SK-N-SH (cell line): Measurements from ENCODE around the gene MAP6D1.

ENCODE experiments used
- CTCF ChIP-seq: fragments of 200-600 bp; sonication (generic); IDR thresholded peaks from 2 replicates; pipeline ENCODE4 v1.6.1; 2017; ENCODE audit warnings: antibody characterized with exemption, mild to moderate bottlenecking, moderate library complexity
- EP300 ChIP-seq, 2 experiments: IDR thresholded peaks; 2 replicates each; pipeline versions ENCODE4 v1.4.0 to v1.6.1; 2012; ENCODE audit warnings: borderline replicate concordance in 1 of 2, low read depth in 1 of 2, low read length in 1 of 2
- FOXJ3 ChIP-seq: sonication (generic); formaldehyde crosslinking; IDR thresholded peaks from 2 replicates; pipeline ENCODE4 v1.5.1; 2020; ENCODE audit warnings: mild to moderate bottlenecking, missing genetic modification reagents
- GABPA ChIP-seq: IDR thresholded peaks from 2 replicates; pipeline ENCODE4 v1.4.0; 2012; ENCODE audit warnings: low read depth, mild to moderate bottlenecking
- JUND ChIP-seq: IDR thresholded peaks from 2 replicates; pipeline ENCODE4 v1.4.0; 2012
- POLR2AphosphoS5 ChIP-seq: IDR thresholded peaks from 2 replicates; pipeline ENCODE4 v1.6.1; 2012; ENCODE audit warnings: low read depth, low read length
- REST ChIP-seq: IDR thresholded peaks from 2 replicates; pipeline ENCODE4 v1.6.1; 2012; ENCODE audit warnings: mild to moderate bottlenecking, low read depth, low read length, moderate library complexity
- TAF1 ChIP-seq: IDR thresholded peaks from 2 replicates; pipeline ENCODE4 v1.6.1; 2012; ENCODE audit warnings: low read depth, mild to moderate bottlenecking, low read length, moderate library complexity, borderline replicate concordance
- TEAD4 ChIP-seq: IDR thresholded peaks from 2 replicates; pipeline ENCODE4 v1.4.0; 2012; ENCODE audit warnings: mild to moderate bottlenecking, borderline replicate concordance; ENCODE audit not compliant: insufficient read depth
- USF1 ChIP-seq: IDR thresholded peaks from 2 replicates; pipeline ENCODE4 v1.4.0; 2012; ENCODE audit warnings: low read depth, borderline replicate concordance
- USF2 ChIP-seq: fragments of 150-350 bp; IDR thresholded peaks from 2 replicates; pipeline ENCODE4 v1.6.1; 2017; ENCODE audit warnings: antibody characterized with exemption, low read length, low read depth, borderline replicate concordance

- no peak for TF ChIP-seq CTCF
- TF ChIP-seq USF2: no peak
- no peak for TF ChIP-seq POLR2AphosphoS5
- TF ChIP-seq REST: no peak
- TF ChIP-seq TAF1: no peak
- TF ChIP-seq JUND: no peak
- TF ChIP-seq TEAD4: no peak
- TF ChIP-seq FOXJ3: no peak
- TF ChIP-seq GABPA: no peak
- no peak for TF ChIP-seq USF1
- no peak for TF ChIP-seq EP300 (IDR thresholded peaks at IDR 0.05; ENCODE audit: borderline replicate concordance in 1 of 2, low read depth in 1 of 2, low read length in 1 of 2)
Measured at GRCh38 chr3:183822631-183823030, 2.7 kb downstream of the MAP6D1 start.
